ENCODE data around the gene OSBPL8. TPM values are rescaled to one million over a fixed set of nuclear protein-coding genes. Genes with fewer than 3 reads are reported as not detected.
A peak's percentile ranks its signal among the peaks of the same experiment; 100 is the strongest.
"Not testable (repeated sequence)": the region's sequence is repeated elsewhere in the genome, so short reads cannot be mapped to it uniquely, and the experiment has no call there.

The OSBPL8 gene
- total and polyA plus RNA-seq, 11 donors, result 4.5 to 58.7 (median 43.7) TPM

- WGBS, 4 donors, result 57 to 75% (median 65%) methylated on average over 3 of the region's 3 CpGs
- ATAC-seq (no peak), DNase-seq (no peak)
- Histone ChIP-seq H3K27ac (no peak overlapping the region), H3K4me3 (no peak overlapping the region), H3K9me3 (no peaks in the 10 kb centered on the region), H3K27me3 (no peaks in the 10 kb centered on the region), H3K4me1 (peaks cover 0 to 7% (median 0%) of the 10 kb centered on the region in 12 donors), H3K36me3 (no peaks in the 10 kb centered on the region)
- TF ChIP-seq POLR2A (IDR thresholded peaks at IDR 0.05) (no peak), CTCF (IDR thresholded peaks at IDR 0.05) (no peak)
- intact Hi-C loops (cut with DNase I), result loop anchor here in 1 of 10 donors (10.0 kb wide), 1 partner anchor 63 kb away; no protein-coding TSS in a partner anchor
These were observed 222.0 kb downstream of the OSBPL8 start for GRCh38 chr12:76337583-76337982.

DNA sequence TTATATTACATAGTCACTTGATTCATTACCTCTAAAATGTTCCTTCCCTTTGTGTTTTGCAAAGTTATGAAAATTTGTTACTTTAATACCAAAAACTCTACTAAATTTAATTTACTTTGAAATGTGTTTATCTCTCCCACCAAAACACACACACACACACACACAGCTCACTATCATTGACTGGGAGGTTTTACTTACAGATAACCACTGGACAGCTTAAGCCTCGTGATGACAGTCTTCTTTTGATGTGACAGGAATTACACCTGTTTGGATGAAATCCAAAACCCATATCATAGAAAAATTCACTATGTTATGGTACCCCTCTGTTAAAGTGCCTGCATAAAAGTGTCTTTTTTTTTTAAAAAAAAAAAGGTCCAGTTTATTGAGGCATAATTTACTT is 227.0 kb downstream of the OSBPL8 start:
- TF ChIP-seq CTCF (IDR thresholded peaks at IDR 0.05) (no peak), POLR2A (IDR thresholded peaks at IDR 0.05) (no peak)
- intact Hi-C loops (cut with DNase I), result loop anchor here in 1 of 10 donors (10.0 kb wide), 1 partner anchor 58 kb away; no protein-coding TSS in a partner anchor
- Histone ChIP-seq H3K4me1 (peaks cover 0 to 4% (median 0%) of the 10 kb centered on the region in 12 donors), H3K36me3 (no peaks in the 10 kb centered on the region), H3K27me3 (no peaks in the 10 kb centered on the region), H3K4me3 (no peak overlapping the region), H3K27ac (no peak overlapping the region), H3K9me3 (peaks cover 0 to 8% (median 0%) of the 10 kb centered on the region in 12 donors)
- 28 to 46% (median 36%) methylated on average over 1 of the region's 1 CpG for WGBS, 4 donors
- DNase-seq (no peak), ATAC-seq (no peak)

- ATAC-seq (no peak), DNase-seq (no peak)
- H3K9me3 ChIP-seq, result peaks cover 0 to 8% (median 0%) of the 10 kb centered on the region in 12 donors
- H3K27ac ChIP-seq, result no peak overlapping the region
- H3K4me1 ChIP-seq, result no peaks in the 10 kb centered on the region
- WGBS, 4 donors, result 92 to 98% (median 95%) methylated on average over 5 of the region's 5 CpGs
- H3K27me3 ChIP-seq, result no peaks in the 10 kb centered on the region
- H3K4me3 ChIP-seq, result no peak overlapping the region
- intact Hi-C loops (cut with DNase I), result loop anchor here in 1 of 10 donors (10.0 kb wide), 1 partner anchor 55 kb away; no protein-coding TSS in a partner anchor
- no peak for TF ChIP-seq POLR2A (IDR thresholded peaks at IDR 0.05)
- no peak for TF ChIP-seq CTCF (IDR thresholded peaks at IDR 0.05)
- H3K36me3 ChIP-seq, result no peaks in the 10 kb centered on the region
These were observed 230.0 kb downstream of the OSBPL8 start for GRCh38 chr12:76329606-76330005.

DNA sequence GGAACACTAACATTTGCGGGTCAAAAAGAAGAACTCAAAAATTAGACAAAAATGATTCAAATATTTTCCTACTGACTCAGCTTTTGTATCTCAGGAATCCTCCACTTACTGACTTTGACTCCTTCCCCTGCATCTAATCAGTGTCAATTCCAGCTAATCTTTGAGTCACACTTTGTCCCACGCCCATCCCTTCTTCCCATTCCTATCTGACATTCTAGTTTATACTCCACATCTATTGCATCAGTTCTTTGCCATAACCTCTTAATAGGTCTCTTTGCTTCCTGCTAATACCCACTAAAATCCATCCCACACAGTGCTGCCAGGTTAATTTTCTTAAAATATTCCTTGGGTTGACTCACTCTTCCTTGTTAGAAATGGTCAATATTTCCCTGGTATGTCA is 230.4 kb downstream of the OSBPL8 start:
- Histone ChIP-seq H3K27ac (no peak overlapping the region), H3K27me3 (no peaks in the 10 kb centered on the region), H3K4me1 (no peaks in the 10 kb centered on the region), H3K4me3 (no peak overlapping the region), H3K9me3 (peaks cover 0 to 8% (median 0%) of the 10 kb centered on the region in 12 donors), H3K36me3 (no peaks in the 10 kb centered on the region)
- DNase-seq (no peak), ATAC-seq (no peak)
- WGBS, 4 donors, result 57 to 65% (median 63%) methylated on average over 2 of the region's 2 CpGs
- intact Hi-C loops (cut with DNase I), result no loop called here
- TF ChIP-seq POLR2A (IDR thresholded peaks at IDR 0.05), result no peak
- no peak for TF ChIP-seq CTCF (IDR thresholded peaks at IDR 0.05)

DNA sequence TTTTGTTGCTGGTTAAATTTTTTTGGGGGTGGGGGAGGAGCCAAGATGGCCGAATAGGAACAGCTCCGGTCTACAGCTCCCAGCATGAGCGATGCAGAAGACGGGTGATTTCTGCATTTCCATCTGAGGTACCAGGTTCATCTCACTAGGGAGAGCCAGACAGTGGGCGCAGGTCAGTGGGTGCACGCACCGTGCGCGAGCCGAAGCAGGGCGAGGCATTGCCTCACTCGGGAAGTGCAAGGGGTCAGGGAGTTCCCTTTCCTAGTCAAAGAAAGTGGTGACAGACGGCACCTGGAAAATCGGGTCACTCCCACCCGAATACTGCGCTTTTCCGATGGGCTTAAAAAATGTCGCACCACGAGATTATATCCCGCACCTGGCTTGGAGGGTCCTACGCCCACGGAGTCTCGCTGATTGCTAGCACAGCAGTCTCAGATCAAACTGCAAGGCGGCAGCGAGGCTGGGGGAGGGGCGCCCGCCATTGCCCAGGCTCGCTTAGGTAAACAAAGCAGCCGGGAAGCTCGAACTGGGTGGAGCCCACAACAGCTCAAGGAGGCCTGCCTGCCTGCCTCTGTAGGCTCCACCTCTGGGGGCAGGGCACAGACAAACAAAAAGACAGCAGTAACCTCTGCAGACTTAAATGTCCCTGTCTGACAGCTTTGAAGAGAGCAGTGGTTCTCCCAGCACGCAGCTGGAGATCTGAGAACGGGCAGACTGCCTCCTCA is 239.8 kb downstream of the OSBPL8 start:
- H3K36me3 ChIP-seq; DNase-seq; H3K9me3 ChIP-seq; intact Hi-C loops (cut with DNase I); H3K27ac ChIP-seq; H3K27me3 ChIP-seq; ATAC-seq; H3K4me1 ChIP-seq: not testable (repeated sequence)
- WGBS, 4 donors, result 60 to 85% (median 76%) methylated on average over 24 to 30 of the region's 32 CpGs
- H3K4me3 ChIP-seq, result peak overlapping the region in 1 of 12 donors; percentile 11
